A549 (cell line): ENCODE results near the gene PLD1.

Experiments
- CHD4 ChIP-seq: fragments of 200-600 bp; sonication (generic); IDR thresholded peaks from 2 replicates; pipeline ENCODE4 v1.6.1; 2016; ENCODE audit warnings: antibody characterized with exemption, mild to moderate bottlenecking, borderline replicate concordance
- FOSB ChIP-seq: fragments of 250-450 bp; sonication (Bioruptor Pico); IDR thresholded peaks from 2 replicates; pipeline ENCODE4 v1.5.0; 2020; ENCODE audit warnings: mild to moderate bottlenecking, moderate library complexity
- MAX ChIP-seq: IDR thresholded peaks from 2 replicates; pipeline ENCODE4 v1.6.1; 2012
- MAZ ChIP-seq: fragments of 150-350 bp; IDR thresholded peaks from 2 replicates; pipeline ENCODE4 v1.6.1; 2014; ENCODE audit warnings: antibody characterized with exemption, low read depth, low read length, borderline replicate concordance
- POLR2A ChIP-seq: IDR thresholded peaks from 2 replicates; pipeline ENCODE4 v1.6.1; 2012; ENCODE audit warnings: mild to moderate bottlenecking, low read length
- RFX5 ChIP-seq: fragments of 450-650 bp; IDR thresholded peaks from 2 replicates; pipeline ENCODE4 v1.7.1; 2014; ENCODE audit warnings: antibody characterized with exemption, mild to moderate bottlenecking, moderate library complexity
- RNF2 ChIP-seq: fragments of 200-600 bp; sonication (generic); IDR thresholded peaks from 2 replicates; pipeline ENCODE4 v1.6.1; 2016; ENCODE audit warnings: low read depth, mild to moderate bottlenecking, antibody characterized with exemption, moderate library complexity, borderline replicate concordance
- SREBF2 ChIP-seq: fragments of 450-650 bp; IDR thresholded peaks from 2 replicates; pipeline ENCODE4 v1.6.1; 2014; ENCODE audit warnings: mild to moderate bottlenecking, moderate library complexity
- USF2 ChIP-seq: fragments of 450-650 bp; IDR thresholded peaks from 2 replicates; pipeline ENCODE4 v1.6.1; 2014; ENCODE audit warnings: antibody characterized with exemption
- TF ChIP-seq, protein P1 (sequence below): fragments of >200 bp; sonication (Bioruptor Twin); formaldehyde crosslinking; IDR thresholded peaks from 3 replicates; pipeline ENCODE4 v1.5.1; 2016
- TF ChIP-seq, protein P2 (sequence below): fragments of 150-350 bp; IDR thresholded peaks from 2 replicates; pipeline ENCODE4 v1.6.1; 2014; ENCODE audit warnings: low read depth, mild to moderate bottlenecking, low read length
- TF ChIP-seq, protein P3 (sequence below): fragments of >200 bp; sonication (Bioruptor Twin); formaldehyde crosslinking; IDR thresholded peaks from 3 replicates; pipeline ENCODE4 v1.6.1; 2016

DNA sequence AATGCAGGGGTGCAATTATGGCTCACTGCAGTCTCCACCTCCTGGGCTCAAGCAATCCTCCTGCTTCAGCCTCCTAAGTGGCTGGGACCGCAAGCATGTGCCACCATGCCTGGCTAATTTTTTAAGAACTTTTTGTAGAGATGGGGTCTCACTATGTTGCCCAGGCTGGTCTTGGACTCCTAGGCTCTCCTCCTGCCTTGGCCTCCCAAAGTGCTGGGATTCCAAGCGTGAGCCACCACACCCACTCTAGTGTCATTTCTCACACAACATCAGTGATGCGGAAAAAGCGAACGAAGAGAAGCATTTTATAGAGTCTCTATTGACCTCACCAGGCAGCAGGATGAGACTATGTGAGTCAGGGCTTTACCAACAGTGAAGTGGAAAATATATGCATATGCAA is 137.7 kb downstream of the PLD1 start:
- TF ChIP-seq, protein P1, sequence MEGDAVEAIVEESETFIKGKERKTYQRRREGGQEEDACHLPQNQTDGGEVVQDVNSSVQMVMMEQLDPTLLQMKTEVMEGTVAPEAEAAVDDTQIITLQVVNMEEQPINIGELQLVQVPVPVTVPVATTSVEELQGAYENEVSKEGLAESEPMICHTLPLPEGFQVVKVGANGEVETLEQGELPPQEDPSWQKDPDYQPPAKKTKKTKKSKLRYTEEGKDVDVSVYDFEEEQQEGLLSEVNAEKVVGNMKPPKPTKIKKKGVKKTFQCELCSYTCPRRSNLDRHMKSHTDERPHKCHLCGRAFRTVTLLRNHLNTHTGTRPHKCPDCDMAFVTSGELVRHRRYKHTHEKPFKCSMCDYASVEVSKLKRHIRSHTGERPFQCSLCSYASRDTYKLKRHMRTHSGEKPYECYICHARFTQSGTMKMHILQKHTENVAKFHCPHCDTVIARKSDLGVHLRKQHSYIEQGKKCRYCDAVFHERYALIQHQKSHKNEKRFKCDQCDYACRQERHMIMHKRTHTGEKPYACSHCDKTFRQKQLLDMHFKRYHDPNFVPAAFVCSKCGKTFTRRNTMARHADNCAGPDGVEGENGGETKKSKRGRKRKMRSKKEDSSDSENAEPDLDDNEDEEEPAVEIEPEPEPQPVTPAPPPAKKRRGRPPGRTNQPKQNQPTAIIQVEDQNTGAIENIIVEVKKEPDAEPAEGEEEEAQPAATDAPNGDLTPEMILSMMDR, result no peak
- no peak for TF ChIP-seq CHD4
- no peak for TF ChIP-seq POLR2A
- TF ChIP-seq MAZ, result no peak
- no peak for TF ChIP-seq RNF2
- no peak for TF ChIP-seq USF2
- TF ChIP-seq, protein P2, sequence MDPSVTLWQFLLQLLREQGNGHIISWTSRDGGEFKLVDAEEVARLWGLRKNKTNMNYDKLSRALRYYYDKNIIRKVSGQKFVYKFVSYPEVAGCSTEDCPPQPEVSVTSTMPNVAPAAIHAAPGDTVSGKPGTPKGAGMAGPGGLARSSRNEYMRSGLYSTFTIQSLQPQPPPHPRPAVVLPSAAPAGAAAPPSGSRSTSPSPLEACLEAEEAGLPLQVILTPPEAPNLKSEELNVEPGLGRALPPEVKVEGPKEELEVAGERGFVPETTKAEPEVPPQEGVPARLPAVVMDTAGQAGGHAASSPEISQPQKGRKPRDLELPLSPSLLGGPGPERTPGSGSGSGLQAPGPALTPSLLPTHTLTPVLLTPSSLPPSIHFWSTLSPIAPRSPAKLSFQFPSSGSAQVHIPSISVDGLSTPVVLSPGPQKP, result no peak
- TF ChIP-seq FOSB (CRISPR knock-in tag), result no peak
- TF ChIP-seq SREBF2, result no peak
- TF ChIP-seq MAX, result no peak
- TF ChIP-seq RFX5, result no peak
- TF ChIP-seq, protein P3, sequence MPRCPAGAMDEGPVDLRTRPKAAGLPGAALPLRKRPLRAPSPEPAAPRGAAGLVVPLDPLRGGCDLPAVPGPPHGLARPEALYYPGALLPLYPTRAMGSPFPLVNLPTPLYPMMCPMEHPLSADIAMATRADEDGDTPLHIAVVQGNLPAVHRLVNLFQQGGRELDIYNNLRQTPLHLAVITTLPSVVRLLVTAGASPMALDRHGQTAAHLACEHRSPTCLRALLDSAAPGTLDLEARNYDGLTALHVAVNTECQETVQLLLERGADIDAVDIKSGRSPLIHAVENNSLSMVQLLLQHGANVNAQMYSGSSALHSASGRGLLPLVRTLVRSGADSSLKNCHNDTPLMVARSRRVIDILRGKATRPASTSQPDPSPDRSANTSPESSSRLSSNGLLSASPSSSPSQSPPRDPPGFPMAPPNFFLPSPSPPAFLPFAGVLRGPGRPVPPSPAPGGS, result no peak
